Smooth muscle cell of the umbilical artery (primary cell): ENCODE results near the gene DSCAML1. TPM values are rescaled to one million over a fixed set of nuclear protein-coding genes. Genes with fewer than 3 reads are reported as not detected.

Source experiments
- total RNA-seq: library from RNA; depleted of rRNA; stranded (reverse); fragments of >200 nt; gene quantifications from 2 replicates; pipeline ENCODE4 v1.2.3, GENCODE V29; 2014

DSCAML1 gene
- not detected in 2 replicates for total RNA-seq

GRCh38 chr11:117796872-117797529, at the start of gene DSCAML1:
Gene DSCAML1 (minus strand): TSS chr11:117797216. CDS start chr11:117797079, 137 bp downstream.

GRCh38 chr11:117824571-117825537, 27.8 kb upstream of the DSCAML1 start, which contains the start of gene FXYD2:
Gene FXYD2 (minus strand): TSS chr11:117824744. CDS start chr11:117824678, 66 bp downstream.

Other genes starting within 250 kb of the DSCAML1 start
- gene FXYD2, start 27.5 kb upstream of the DSCAML1 start, total RNA-seq = not detected in 2 replicates
- not detected in 2 replicates for gene FXYD6, start 79.4 kb upstream of the DSCAML1 start, total RNA-seq
- gene TMPRSS13, start 132.2 kb upstream of the DSCAML1 start, total RNA-seq = not detected in 2 replicates
- 0.09 TPM in 1 of 2 replicates, not detected in the other for gene IL10RA, start 189.2 kb upstream of the DSCAML1 start, total RNA-seq